Spleen (tissue), 11 donors: Measurements from ENCODE around the gene INTS6L. TPM values are rescaled to one million over a fixed set of nuclear protein-coding genes. Genes with fewer than 3 reads are reported as not detected.

Experiments used
- DNase-seq: peaks from one replicate; pipeline ENCODE4 v3.0.0-alpha.2; 2020
- H3K27ac ChIP-seq, 8 donors: fragments of 200-600 bp; sonication (generic) in 7 of 8; 1 replicate in 4 of 8; 2 replicates in 4 of 8; pipeline versions ENCODE4 v1.5.0 to v1.8.0; 2016 to 2021; ENCODE audit warnings: inconsistent platforms in 4 of 8, mild to moderate bottlenecking in 4 of 8, moderate library complexity in 1 of 8
- H3K27me3 ChIP-seq, 7 donors: fragments of 200-600 bp; sonication (generic) in 6 of 7; replicated peaks in 1 of 7; 1 replicate in 4 of 7; 2 replicates in 3 of 7; pipeline versions ENCODE4 v1.5.0 to v1.8.0; 2016 to 2021; ENCODE audit warnings: inconsistent platforms in 3 of 7, mild to moderate bottlenecking in 1 of 7
- H3K36me3 ChIP-seq, 6 donors: fragments of 200-600 bp; sonication (generic) in 5 of 6; 1 replicate in 4 of 6; 2 replicates in 2 of 6; pipeline versions ENCODE4 v1.5.0 to v1.8.0; 2016 to 2021; ENCODE audit warnings: inconsistent platforms in 2 of 6
- H3K4me1 ChIP-seq, 6 donors: fragments of 200-600 bp; sonication (generic) in 5 of 6; 1 replicate in 3 of 6; 2 replicates in 3 of 6; pipeline versions ENCODE4 v1.5.0 to v1.8.0; 2016 to 2021; ENCODE audit warnings: inconsistent platforms in 3 of 6
- H3K4me3 ChIP-seq, 8 donors: fragments of 200-600 bp; sonication (generic) in 7 of 8; 1 replicate in 4 of 8; 2 replicates in 4 of 8; pipeline versions ENCODE4 v1.5.0 to v1.8.0; 2016 to 2021; ENCODE audit warnings: inconsistent platforms in 4 of 8, mild to moderate bottlenecking in 4 of 8, moderate library complexity in 2 of 8
- H3K9me3 ChIP-seq, 8 donors: fragments of 200-600 bp; sonication (generic) in 7 of 8; 1 replicate in 4 of 8; 2 replicates in 4 of 8; pipeline versions ENCODE4 v1.5.0 to v1.8.0; 2016 to 2021; ENCODE audit warnings: inconsistent platforms in 4 of 8
- POLR2A ChIP-seq, 3 donors: fragments of 450-650 bp; IDR thresholded peaks; one replicate each; pipeline ENCODE4 v1.5.1; 2017; ENCODE audit warnings: antibody characterized with exemption in 3 of 3, mild to moderate bottlenecking in 1 of 3
- POLR2AphosphoS5 ChIP-seq, 3 donors: sonication (generic); formaldehyde crosslinking; IDR thresholded peaks; one replicate each; pipeline ENCODE4 v1.5.1; 2017; ENCODE audit warnings: antibody characterized with exemption in 3 of 3
- WGBS, 5 donors: extraction: QIAGEN DNeasy Blood & Tissue Kit in 3 of 5; methylation state at CpG; one replicate each; pipeline versions ENCODE4 v1.1.5 to v1.1.7; 2013 to 2018; 5-methylcytosine and 5-hydroxymethylcytosine counted together
- intact Hi-C: fragments of 100-400 bp; cut with DNase I; formaldehyde crosslinking; loops from one replicate; pipeline ENCODE4 v1.15.0; 2023; ENCODE audit warnings: low total_unique reads
- polyA plus RNA-seq, 3 donors: library from polyadenylated mRNA; stranded (reverse); fragments of 200-250 nt; gene quantifications; one replicate each; pipeline ENCODE4 v1.2.1, GENCODE V29; 2013
- total RNA-seq, 7 donors: library from RNA; depleted of rRNA in 3 of 7; stranded (reverse); fragments of >200 nt in 3 of 7; fragmentation: NEBNext Ultra II Directional in 4 of 7; extraction: Animal tissue kit (Norgen Biotek cat#: 25700) in 4 of 7; gene quantifications; one replicate each; pipeline versions ENCODE4 v1.1.0 to v1.2.1, GENCODE V29; 2016 to 2021
- TF ChIP-seq, protein P1 (sequence below), 11 experiments: fragments of 200-600 bp in 7 of 11; fragments of 450-650 bp in 4 of 11; sonication (generic) in 4 of 11; IDR thresholded peaks in 8 of 11; conservative IDR thresholded peaks in 3 of 11; 1 replicate in 7 of 11; 2 replicates in 4 of 11; pipeline versions ENCODE4 v1.4.0 to v1.8.0; 2016 to 2021; ENCODE audit warnings: antibody characterized with exemption in 11 of 11, inconsistent platforms in 4 of 11, mild to moderate bottlenecking in 1 of 11
- donor health status: healthy with polysubstance abuse.
- donor health status: DM: no; HTN: no; CAD: no; lungs with moderate emphysema.
- donor health status: DM: no; HTN: no; CAD: no.
- donor health status: Bipolar disorder and iron deficiency.
- donor health status: healthy.
- donor health status: DM: no; HTN: no; CAD: no.
- donor health status: DM: yes; HTN: yes; CAD: no.

Gene INTS6L
- total and polyA plus RNA-seq, 10 donors: 17.5 to 36.0 (median 19.9) TPM

DNA sequence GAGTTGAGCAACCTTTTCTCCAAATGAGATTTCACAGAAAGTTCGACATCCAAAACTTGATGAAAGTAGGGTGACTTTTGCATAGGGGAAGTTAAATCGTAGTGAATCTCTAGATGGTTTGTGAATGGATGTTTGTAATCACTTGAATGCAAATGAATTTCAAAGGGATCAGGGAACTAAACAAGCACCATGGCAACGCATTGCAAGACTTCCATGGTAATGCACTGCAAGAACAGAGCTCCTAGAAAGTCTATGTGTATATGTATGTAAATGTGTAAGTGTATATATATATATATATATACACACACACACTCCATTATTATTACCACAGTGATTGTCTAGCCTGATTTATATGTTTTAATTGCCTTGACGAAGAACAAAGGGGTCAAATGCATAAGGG is 27.3 kb downstream of the INTS6L start:
- H3K27ac ChIP-seq: no peak overlapping the region
- no peaks in the 10 kb centered on the region for H3K9me3 ChIP-seq
- DNase-seq: no peak
- H3K4me1 ChIP-seq: peaks cover 0 to 19% (median 8%) of the 10 kb centered on the region in 6 donors
- no peak overlapping the region for H3K4me3 ChIP-seq
- TF ChIP-seq POLR2A (IDR thresholded peaks at IDR 0.05) (no peak), POLR2AphosphoS5 (IDR thresholded peaks at IDR 0.05) (no peak)
- TF ChIP-seq, protein P1, sequence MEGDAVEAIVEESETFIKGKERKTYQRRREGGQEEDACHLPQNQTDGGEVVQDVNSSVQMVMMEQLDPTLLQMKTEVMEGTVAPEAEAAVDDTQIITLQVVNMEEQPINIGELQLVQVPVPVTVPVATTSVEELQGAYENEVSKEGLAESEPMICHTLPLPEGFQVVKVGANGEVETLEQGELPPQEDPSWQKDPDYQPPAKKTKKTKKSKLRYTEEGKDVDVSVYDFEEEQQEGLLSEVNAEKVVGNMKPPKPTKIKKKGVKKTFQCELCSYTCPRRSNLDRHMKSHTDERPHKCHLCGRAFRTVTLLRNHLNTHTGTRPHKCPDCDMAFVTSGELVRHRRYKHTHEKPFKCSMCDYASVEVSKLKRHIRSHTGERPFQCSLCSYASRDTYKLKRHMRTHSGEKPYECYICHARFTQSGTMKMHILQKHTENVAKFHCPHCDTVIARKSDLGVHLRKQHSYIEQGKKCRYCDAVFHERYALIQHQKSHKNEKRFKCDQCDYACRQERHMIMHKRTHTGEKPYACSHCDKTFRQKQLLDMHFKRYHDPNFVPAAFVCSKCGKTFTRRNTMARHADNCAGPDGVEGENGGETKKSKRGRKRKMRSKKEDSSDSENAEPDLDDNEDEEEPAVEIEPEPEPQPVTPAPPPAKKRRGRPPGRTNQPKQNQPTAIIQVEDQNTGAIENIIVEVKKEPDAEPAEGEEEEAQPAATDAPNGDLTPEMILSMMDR (IDR thresholded peaks at IDR 0.05 in 8 of 11, conservative IDR thresholded peaks at IDR 0.05 in 3 of 11): no peak
- intact Hi-C loops: no loop called here
- H3K27me3 ChIP-seq: no peaks in the 10 kb centered on the region
- WGBS, 5 donors: 71 to 99% (median 76%) methylated on average over 4 of the region's 4 CpGs
- peaks cover 0 to 58% (median 0%) of the 10 kb centered on the region in 6 donors for H3K36me3 ChIP-seq

DNA sequence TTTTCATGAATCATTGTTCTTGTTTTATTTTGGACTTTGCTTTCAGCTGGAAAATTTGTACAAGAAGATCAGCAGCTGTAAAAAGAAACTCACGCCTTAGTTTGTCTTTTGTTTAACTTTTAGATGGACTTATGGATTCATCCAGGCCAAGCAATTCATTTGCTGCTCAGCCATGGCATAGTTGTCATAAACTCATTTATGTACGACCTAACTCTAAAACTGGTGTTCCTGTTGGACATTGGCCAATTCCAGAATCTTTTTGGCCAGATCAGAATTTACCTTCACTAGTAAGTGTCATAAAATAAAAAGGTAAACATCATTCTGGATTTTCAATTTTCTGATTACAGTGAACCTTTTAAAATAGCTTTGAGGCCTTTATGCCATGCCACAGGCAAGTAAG is 29.1 kb downstream of the INTS6L start:
- no peaks in the 10 kb centered on the region for H3K9me3 ChIP-seq
- TF ChIP-seq POLR2A (IDR thresholded peaks at IDR 0.05) (no peak), POLR2AphosphoS5 (IDR thresholded peaks at IDR 0.05) (no peak)
- TF ChIP-seq, protein P1 (IDR thresholded peaks at IDR 0.05 in 8 of 11, conservative IDR thresholded peaks at IDR 0.05 in 3 of 11): no peak
- WGBS, 5 donors: 64 to 90% (median 83%) methylated on average over 2 of the region's 2 CpGs

DNA sequence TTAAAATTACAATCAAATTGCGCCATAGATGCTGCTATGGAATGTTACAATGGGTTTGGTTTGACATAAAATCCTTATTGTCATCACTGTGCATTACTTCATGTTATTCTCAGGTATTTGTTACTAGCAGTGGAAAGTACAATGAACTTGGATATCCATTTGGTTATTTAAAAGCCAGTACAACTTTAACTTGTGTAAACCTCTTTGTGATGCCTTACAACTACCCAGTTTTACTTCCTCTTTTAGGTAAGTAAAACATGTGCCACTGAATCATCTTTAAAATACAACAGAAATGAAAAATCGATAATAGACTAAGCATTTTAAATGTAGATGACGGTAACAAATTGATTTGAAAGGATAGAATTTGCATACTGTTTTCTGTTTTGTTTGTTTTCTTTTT is 35.6 kb downstream of the INTS6L start:
- WGBS, 5 donors: 58 to 80% (median 77%) methylated on average over 3 of the region's 3 CpGs
- DNase-seq: no peak
- H3K27ac ChIP-seq: no peak overlapping the region
- intact Hi-C loops: no loop called here
- no peaks in the 10 kb centered on the region for H3K27me3 ChIP-seq
- H3K4me3 ChIP-seq: no peak overlapping the region
- no peaks in the 10 kb centered on the region for H3K9me3 ChIP-seq
- no peak for TF ChIP-seq POLR2AphosphoS5 (IDR thresholded peaks at IDR 0.05)
- TF ChIP-seq, protein P1 (IDR thresholded peaks at IDR 0.05 in 8 of 11, conservative IDR thresholded peaks at IDR 0.05 in 3 of 11): no peak
- no peak for TF ChIP-seq POLR2A (IDR thresholded peaks at IDR 0.05)
- H3K36me3 ChIP-seq: peaks cover 0 to 36% (median 0%) of the 10 kb centered on the region in 6 donors
- H3K4me1 ChIP-seq: no peaks in the 10 kb centered on the region

More for the DNA sequence above, 29.1 kb downstream of the INTS6L start:
- DNase-seq: no peak
- H3K4me1 ChIP-seq: peaks cover 0 to 6% (median under 1%) of the 10 kb centered on the region in 6 donors
- H3K27ac ChIP-seq: no peak overlapping the region
- peaks cover 0 to 71% (median 0%) of the 10 kb centered on the region in 6 donors for H3K36me3 ChIP-seq
- H3K27me3 ChIP-seq: no peaks in the 10 kb centered on the region
- intact Hi-C loops: no loop called here
- H3K4me3 ChIP-seq: no peak overlapping the region

DNA sequence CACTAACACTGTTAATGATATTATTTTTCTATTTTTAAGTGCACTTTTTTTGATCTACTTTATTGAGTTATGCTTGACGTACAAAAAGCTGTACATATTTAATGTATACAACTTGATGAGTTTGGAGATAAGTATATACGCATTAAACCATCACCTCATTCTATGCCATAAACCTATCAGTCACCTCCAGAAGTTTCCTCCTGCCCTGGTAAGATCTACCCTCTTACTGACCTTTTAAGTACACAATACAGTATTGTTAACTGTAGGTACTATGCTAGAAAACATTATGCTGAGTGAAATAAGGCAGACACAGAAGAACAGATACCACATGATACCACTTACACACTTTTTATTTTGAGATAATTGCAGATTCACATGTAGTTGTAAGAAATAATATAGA is 36.9 kb downstream of the INTS6L start:
- no peak overlapping the region for H3K27ac ChIP-seq
- H3K9me3 ChIP-seq: peaks cover 0 to under 1% (median 0%) of the 10 kb centered on the region in 8 donors
- H3K4me1 ChIP-seq: no peaks in the 10 kb centered on the region
- intact Hi-C loops: no loop called here
- TF ChIP-seq, protein P1 (IDR thresholded peaks at IDR 0.05 in 8 of 11, conservative IDR thresholded peaks at IDR 0.05 in 3 of 11): no peak
- TF ChIP-seq POLR2A (IDR thresholded peaks at IDR 0.05) (no peak), POLR2AphosphoS5 (IDR thresholded peaks at IDR 0.05) (no peak)
- DNase-seq: no peak
- peaks cover 0 to 23% (median 0%) of the 10 kb centered on the region in 6 donors for H3K36me3 ChIP-seq
- 83 to 100% (median 91%) methylated on average over 2 of the region's 2 CpGs for WGBS, 5 donors
- no peaks in the 10 kb centered on the region for H3K27me3 ChIP-seq
- no peak overlapping the region for H3K4me3 ChIP-seq
